ENCODE results near the gene AK6.

The AK6 gene

GRCh38 chr5:69313428-69313827 lies 55.9 kb downstream of the AK6 start:
- Mint-ChIP-seq H3K27me3 (ENCODE audit: low read depth) (no peaks in the 10 kb centered on the region), H3K4me3 (no peak overlapping the region), H3K36me3 (ENCODE audit: low read depth) (peaks cover 25% of the 10 kb centered on the region), H3K9me3 (peaks cover 4% of the 10 kb centered on the region), H3K27ac (no peak overlapping the region), H3K4me1 (no peaks in the 10 kb centered on the region)
- TF ChIP-seq, protein P1, sequence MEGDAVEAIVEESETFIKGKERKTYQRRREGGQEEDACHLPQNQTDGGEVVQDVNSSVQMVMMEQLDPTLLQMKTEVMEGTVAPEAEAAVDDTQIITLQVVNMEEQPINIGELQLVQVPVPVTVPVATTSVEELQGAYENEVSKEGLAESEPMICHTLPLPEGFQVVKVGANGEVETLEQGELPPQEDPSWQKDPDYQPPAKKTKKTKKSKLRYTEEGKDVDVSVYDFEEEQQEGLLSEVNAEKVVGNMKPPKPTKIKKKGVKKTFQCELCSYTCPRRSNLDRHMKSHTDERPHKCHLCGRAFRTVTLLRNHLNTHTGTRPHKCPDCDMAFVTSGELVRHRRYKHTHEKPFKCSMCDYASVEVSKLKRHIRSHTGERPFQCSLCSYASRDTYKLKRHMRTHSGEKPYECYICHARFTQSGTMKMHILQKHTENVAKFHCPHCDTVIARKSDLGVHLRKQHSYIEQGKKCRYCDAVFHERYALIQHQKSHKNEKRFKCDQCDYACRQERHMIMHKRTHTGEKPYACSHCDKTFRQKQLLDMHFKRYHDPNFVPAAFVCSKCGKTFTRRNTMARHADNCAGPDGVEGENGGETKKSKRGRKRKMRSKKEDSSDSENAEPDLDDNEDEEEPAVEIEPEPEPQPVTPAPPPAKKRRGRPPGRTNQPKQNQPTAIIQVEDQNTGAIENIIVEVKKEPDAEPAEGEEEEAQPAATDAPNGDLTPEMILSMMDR (IDR thresholded peaks at IDR 0.05; ENCODE audit: unreplicated experiment in 3 of 3), result no peak

DNA sequence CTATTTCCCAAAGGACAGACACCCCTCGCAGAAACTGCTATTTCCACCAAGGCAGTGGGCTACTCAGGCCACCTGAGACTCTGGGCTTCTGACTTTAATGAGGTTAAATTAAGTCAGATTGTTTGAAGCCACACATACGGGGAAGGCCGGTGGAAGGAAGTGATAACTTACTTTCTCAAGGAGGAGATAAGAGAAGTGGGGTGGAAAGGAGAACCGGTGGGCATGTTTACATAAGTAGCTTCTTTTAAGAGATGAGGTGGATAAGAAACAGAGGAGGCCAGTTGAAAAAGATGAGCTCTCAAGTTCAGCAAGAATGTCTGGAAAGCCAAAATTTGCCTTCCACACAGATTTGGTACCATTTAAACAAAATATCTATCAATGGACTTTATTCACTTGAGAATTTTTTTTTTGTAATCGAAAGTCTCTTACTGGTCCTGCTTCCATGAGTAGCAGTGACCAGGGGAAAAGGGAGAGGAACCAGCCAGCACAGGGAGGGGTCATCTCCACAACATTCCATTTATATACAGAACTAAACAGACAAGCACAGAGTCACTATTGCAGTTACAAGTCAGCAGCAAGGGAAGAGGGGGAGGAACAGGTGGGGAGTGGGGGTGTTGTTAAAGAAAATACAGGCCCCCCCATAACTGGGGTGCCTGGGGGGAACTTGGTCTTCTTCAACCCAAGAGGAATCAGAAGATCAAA lies 56.7 kb downstream of the AK6 start:
- no peaks in the 10 kb centered on the region for H3K4me1 Mint-ChIP-seq
- H3K4me3 Mint-ChIP-seq, result no peak overlapping the region
- TF ChIP-seq, protein P1 (IDR thresholded peaks at IDR 0.05; ENCODE audit: unreplicated experiment in 3 of 3), result no peak
- peaks cover 26% of the 10 kb centered on the region for H3K36me3 Mint-ChIP-seq (ENCODE audit: low read depth)
- no peaks in the 10 kb centered on the region for H3K27me3 Mint-ChIP-seq (ENCODE audit: low read depth)
- peaks cover 4% of the 10 kb centered on the region for H3K9me3 Mint-ChIP-seq
- H3K27ac Mint-ChIP-seq, result no peak overlapping the region

- Mint-ChIP-seq H3K27ac (no peak overlapping the region), H3K4me1 (no peaks in the 10 kb centered on the region), H3K9me3 (peaks cover 4% of the 10 kb centered on the region), H3K4me3 (no peak overlapping the region), H3K36me3 (ENCODE audit: low read depth) (peaks cover 29% of the 10 kb centered on the region), H3K27me3 (ENCODE audit: low read depth) (no peaks in the 10 kb centered on the region)
- TF ChIP-seq, protein P1 (IDR thresholded peaks at IDR 0.05; ENCODE audit: unreplicated experiment in 3 of 3), result no peak
Measured at GRCh38 chr5:69309380-69309779, 59.9 kb downstream of the AK6 start.

- no peak overlapping the region for H3K4me3 Mint-ChIP-seq
- H3K27ac Mint-ChIP-seq, result no peak overlapping the region
- peaks cover 4% of the 10 kb centered on the region for H3K9me3 Mint-ChIP-seq
- H3K36me3 Mint-ChIP-seq (ENCODE audit: low read depth), result peaks cover 26% of the 10 kb centered on the region
- TF ChIP-seq, protein P1 (IDR thresholded peaks at IDR 0.05; ENCODE audit: unreplicated experiment in 3 of 3), result no peak
- H3K4me1 Mint-ChIP-seq, result no peaks in the 10 kb centered on the region
- no peaks in the 10 kb centered on the region for H3K27me3 Mint-ChIP-seq (ENCODE audit: low read depth)
Measured at GRCh38 chr5:69308046-69308553, 61.2 kb downstream of the AK6 start.

- Mint-ChIP-seq H3K27ac (no peak overlapping the region), H3K4me3 (no peak overlapping the region), H3K36me3 (ENCODE audit: low read depth) (peaks cover 22% of the 10 kb centered on the region), H3K4me1 (no peaks in the 10 kb centered on the region), H3K27me3 (ENCODE audit: low read depth) (no peaks in the 10 kb centered on the region), H3K9me3 (peaks cover 2% of the 10 kb centered on the region)
- TF ChIP-seq, protein P1 (IDR thresholded peaks at IDR 0.05; ENCODE audit: unreplicated experiment in 3 of 3), result no peak
Measured at GRCh38 chr5:69305512-69305911, 63.8 kb downstream of the AK6 start.

Data from nephron (organoid).